C4-2B (cell line): ENCODE data around the gene SAP30BP.

Experiments
- H3K27ac ChIP-seq: fragments of 450-650 bp; 2 replicates; pipeline ENCODE4 v1.5.1; 2017
- CTCF ChIP-seq: fragments of 450-650 bp; conservative IDR thresholded peaks from 2 replicates; pipeline ENCODE4 v1.5.1; 2017; ENCODE audit warnings: mild to moderate bottlenecking
- ZFX ChIP-seq: fragments of 450-650 bp; IDR thresholded peaks from 2 replicates; pipeline ENCODE4 v1.6.1; 2017

SAP30BP gene

GRCh38 chr17:75720656-75721462 lies 53.7 kb downstream of the SAP30BP start, which contains the start of gene ITGB4:
ITGB4 (plus strand) TSS chr17:75721459; CDS start chr17:75724704, 3,245 bp downstream.
- peak within 1 kb of the TSS; percentile 56 for H3K27ac ChIP-seq
- TF ChIP-seq ZFX (no peak), CTCF (no peak)

- peak overlapping the region; percentile 56 for H3K27ac ChIP-seq
- TF ChIP-seq CTCF (no peak), ZFX (no peak)
Observed at GRCh38 chr17:75721463-75722011, 54.4 kb downstream of the SAP30BP start.

DNA sequence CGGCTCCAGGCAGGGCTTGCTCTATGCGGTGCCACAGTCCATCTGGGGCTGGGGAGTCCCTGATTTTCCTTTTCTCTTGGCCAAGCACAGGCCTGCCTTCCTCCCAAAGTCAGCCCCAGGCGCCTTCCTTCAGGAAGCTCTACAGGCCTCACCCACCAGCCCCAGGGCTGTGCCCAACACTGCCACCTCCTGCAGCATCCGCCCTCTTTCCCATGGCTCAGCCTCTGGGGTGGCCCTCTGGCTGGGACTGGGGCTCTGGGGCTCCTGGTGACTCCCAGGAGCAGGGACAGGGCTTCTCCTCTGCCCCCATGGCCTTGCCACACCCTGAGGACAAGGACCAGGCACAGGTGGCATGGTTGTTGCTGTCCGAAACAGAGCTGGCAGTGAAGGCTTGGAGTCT lies 54.9 kb downstream of the SAP30BP start:
- no peak overlapping the region; the same call in 1 of the 2 replicates for H3K27ac ChIP-seq
- TF ChIP-seq ZFX (no peak), CTCF (no peak)

- TF ChIP-seq CTCF (no peak), ZFX (no peak)
Observed at GRCh38 chr17:75722542-75723095, 55.5 kb downstream of the SAP30BP start.

GRCh38 chr17:75723171-75723930 lies 56.2 kb downstream of the SAP30BP start:
- TF ChIP-seq ZFX (no peak), CTCF (no peak)
- H3K27ac ChIP-seq: no peak overlapping the region; the same call in 1 of the 2 replicates

More at GRCh38 chr17:75722542-75723095, 55.5 kb downstream of the SAP30BP start:
- H3K27ac ChIP-seq: no peak overlapping the region

DNA sequence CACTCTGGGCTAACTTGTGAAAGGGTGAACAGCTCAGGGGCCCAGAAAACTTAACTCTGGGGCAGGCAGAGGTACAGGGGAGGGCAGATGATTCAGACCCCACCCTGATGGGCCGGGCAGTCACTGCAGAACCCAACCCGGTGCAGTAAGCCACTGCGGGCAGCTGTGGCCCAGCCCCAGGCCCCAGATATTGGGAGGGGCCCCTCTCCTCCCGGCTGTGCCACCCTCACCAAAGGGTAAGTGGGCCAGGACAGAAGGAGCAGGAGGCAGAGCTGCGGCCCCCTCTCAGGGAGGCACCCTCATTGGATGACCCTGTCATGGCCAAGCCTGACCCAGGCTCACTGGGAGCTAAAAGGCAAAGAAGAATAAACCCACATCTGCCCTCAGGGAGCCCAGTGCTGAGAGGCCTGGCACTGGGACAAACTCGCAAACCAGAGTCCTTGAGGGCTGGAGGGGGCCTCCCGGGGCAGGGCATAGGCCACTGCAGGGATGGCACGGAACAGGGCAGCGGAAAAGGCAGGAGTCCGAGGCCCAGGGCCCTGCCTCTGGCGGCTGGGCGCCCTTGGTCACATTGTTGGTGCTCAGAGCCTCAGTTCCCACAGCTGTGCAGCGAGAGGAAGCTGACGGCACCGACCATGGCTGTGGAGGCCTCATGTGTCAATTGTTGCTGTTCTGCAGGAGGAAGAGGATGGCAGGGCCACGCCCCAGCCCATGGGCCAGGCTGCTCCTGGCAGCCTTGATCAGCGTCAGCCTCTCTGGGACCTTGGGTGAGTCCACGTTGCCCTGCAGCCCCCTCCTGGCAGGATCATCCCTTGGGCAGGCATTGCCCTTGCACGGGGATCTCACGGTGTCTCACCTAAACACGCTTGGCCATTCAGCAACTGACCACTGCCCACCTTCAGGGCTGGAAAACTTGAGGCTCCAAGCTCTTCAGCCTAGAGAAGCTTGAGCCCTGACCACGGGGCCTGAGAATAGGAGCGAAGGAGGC lies 57.2 kb downstream of the SAP30BP start:
- TF ChIP-seq CTCF (no peak), ZFX (no peak)
- no peak overlapping the region for H3K27ac ChIP-seq
